C1 segment of cervical spinal cord (tissue), 14 donors: ENCODE measurements around the gene IFT172.
"Not testable (repeated sequence)": the region's sequence is repeated elsewhere in the genome, so short reads cannot be mapped to it uniquely, and the experiment has no call there.

Experiments used
- DNase-seq, 14 donors: peaks; one replicate each; lab custom pipeline; 2025; lab: John Stamatoyannopoulos, UW

Gene IFT172

GRCh38 chr2:27489498-27490397 lies at the start of gene IFT172:
TSS of gene IFT172 (minus strand) at chr2:27489743. CDS start at chr2:27489653, 90 bp downstream.
- DNase-seq = peak; percentile 42 to 99 (median 93)

- DNase-seq = not testable (repeated sequence)
These were observed 49.4 kb upstream of the IFT172 start for GRCh38 chr2:27538839-27539450.

- no peak for DNase-seq
These were observed 47.7 kb upstream of the IFT172 start for GRCh38 chr2:27537287-27537686.

GRCh38 chr2:27531983-27532382 lies 42.4 kb upstream of the IFT172 start:
- no peak for DNase-seq

GRCh38 chr2:27527182-27527581 lies 37.6 kb upstream of the IFT172 start:
- DNase-seq = no peak

- DNase-seq = no peak
These were observed 32.9 kb upstream of the IFT172 start for GRCh38 chr2:27522400-27522945.

- DNase-seq = no peak
These were observed 30.8 kb upstream of the IFT172 start for GRCh38 chr2:27520316-27520715.

GRCh38 chr2:27518782-27519113 lies 29.2 kb upstream of the IFT172 start:
- DNase-seq = no peak

- no peak for DNase-seq
These were observed 28.7 kb upstream of the IFT172 start for GRCh38 chr2:27518113-27518781.

- no peak for DNase-seq
These were observed 19.8 kb upstream of the IFT172 start for GRCh38 chr2:27509326-27509725.

- no peak for DNase-seq
These were observed 17.8 kb upstream of the IFT172 start for GRCh38 chr2:27507293-27507692.

- no peak for DNase-seq
These were observed 17.0 kb upstream of the IFT172 start for GRCh38 chr2:27506587-27506986.

GRCh38 chr2:27502142-27502541 lies 12.6 kb upstream of the IFT172 start:
- no peak for DNase-seq

GRCh38 chr2:27501042-27501441 lies 11.5 kb upstream of the IFT172 start:
- no peak for DNase-seq

- DNase-seq = no peak
These were observed 9.4 kb upstream of the IFT172 start for GRCh38 chr2:27498975-27499374.

- DNase-seq = no peak
These were observed 7.7 kb upstream of the IFT172 start for GRCh38 chr2:27497288-27497627.

- no peak for DNase-seq
These were observed 7.1 kb upstream of the IFT172 start, which contains the start of gene GCKR for GRCh38 chr2:27496357-27497287. TSS of gene GCKR (plus strand) at chr2:27496839. CDS start at chr2:27496905, 66 bp downstream.

GRCh38 chr2:27495840-27496356 lies 6.4 kb upstream of the IFT172 start:
- DNase-seq = no peak

GRCh38 chr2:27494944-27495554 lies 5.5 kb upstream of the IFT172 start, which contains the start of gene FNDC4:
TSS of gene FNDC4 (minus strand) at chr2:27495200. CDS start at chr2:27494679, 521 bp downstream.
- DNase-seq = peak in 3 of 14 donors; percentile 10 to 27 (median 25)

GRCh38 chr2:27494284-27494943 lies 4.9 kb upstream of the IFT172 start:
- DNase-seq = peak in 8 of 14 donors; percentile 8 to 82 (median 27)
